Fibroblast of skin of back (primary cell): ENCODE data around the gene SLC25A44.

Experiments
- DNase-seq: peaks from one replicate; pipeline ENCODE4 v3.0.0-alpha.2; 2013

SLC25A44 gene

DNA sequence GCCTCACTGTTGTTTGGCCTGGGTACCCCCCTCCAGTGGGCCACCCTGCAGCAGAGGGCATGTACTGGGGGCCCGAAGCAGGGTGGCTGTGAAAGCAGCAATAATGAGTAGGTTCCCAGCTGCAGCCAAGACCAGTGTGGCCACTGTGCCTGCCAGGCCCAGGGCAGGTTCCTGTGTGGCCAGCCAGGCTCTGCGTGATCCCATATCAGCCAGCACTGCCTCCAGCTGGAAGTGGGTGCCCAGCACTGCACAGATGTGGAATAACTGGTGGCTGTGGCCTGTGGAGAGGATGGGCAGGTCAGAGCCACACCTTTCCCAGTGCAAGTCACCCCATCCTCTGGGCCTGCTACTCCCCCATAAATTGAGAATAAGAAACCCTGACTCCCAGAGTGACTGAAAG, 50.2 kb downstream of the SLC25A44 start:
- no peak for DNase-seq

DNA sequence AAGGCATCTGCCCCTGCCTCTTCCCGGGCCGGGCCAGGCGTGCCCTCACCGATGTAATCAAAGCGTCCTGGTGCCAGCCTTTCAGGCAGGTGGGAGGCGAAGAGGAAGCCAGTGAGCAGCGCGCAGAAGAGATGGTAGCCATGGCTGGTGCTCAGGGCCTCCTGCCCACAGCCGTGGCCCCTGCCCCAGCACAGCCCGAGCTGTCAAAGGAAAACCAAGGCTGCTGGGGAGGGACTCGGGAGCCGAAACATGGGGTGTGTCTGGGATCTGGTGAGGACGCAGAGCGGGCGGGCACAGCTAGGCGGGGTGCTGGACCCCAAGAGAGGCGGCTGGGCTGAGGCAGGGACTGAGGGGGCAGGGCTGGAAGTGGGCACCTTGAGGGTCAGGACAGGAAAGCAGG, 50.8 kb downstream of the SLC25A44 start:
- no peak for DNase-seq

DNA sequence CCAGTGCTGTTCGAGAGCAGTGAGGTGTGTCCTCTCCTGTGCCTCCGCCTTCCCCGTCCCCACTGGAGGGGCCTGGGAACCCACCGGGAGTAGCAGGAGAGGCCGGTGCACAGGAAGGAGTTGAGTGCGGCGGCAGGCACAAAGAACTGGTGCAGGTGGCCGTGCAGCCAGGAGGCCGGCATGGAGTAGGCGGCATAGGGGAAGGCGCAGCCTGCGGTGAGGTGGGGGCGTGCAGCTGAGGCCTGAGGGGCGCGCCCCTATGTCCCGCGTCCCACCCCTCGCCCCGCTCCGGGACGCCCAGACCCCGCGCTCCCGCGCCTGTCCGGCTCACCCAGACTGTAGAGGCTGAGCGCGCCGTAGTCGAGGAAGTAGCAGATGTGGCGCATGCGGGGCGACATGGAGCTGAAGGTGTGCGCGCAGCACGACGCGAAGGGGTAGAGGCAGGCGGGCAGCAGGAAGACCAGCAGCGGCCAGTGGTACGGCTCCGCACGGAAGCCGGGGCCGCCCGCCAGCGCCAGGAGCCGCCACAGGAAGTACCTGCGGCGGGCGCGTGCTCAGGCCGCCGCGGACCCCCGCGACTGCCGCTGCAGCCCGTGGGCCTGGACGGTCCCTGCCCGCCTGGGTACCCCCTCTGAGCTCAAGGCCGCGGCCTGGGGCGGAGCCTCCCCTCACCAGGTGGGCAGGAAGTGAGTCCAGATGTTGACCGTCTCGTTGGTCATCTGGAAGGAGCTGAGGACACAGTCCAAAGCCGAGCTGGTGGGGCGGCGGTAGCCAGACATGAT, 51.7 kb downstream of the SLC25A44 start:
- no peak for DNase-seq

DNA sequence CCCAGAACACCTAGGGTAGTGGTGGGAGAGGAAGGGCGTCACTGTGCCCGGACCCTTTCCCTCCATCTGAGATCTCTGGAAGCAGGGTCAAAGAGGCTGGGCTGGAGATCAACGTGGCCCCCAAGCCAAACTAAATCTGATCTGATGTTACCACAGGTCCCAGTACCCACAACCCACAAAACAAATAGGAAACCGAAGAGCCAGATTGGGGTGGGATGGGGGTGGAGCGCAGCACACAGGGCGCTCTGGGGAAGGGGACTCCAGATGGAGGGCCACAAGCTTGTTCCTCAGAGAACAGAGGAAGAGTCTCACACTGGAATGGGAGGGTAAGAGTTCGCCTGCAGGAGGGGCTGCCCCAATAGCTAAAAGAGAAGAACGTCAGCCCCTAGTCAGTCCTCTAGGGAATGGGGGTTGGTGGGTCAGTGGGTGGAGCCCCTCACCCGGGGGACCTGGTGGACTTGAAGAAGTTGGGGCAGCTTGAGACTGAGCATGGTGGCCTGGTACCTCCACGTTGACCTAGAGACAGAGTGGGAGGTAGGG, 52.4 kb downstream of the SLC25A44 start:
- DNase-seq: no peak

DNA sequence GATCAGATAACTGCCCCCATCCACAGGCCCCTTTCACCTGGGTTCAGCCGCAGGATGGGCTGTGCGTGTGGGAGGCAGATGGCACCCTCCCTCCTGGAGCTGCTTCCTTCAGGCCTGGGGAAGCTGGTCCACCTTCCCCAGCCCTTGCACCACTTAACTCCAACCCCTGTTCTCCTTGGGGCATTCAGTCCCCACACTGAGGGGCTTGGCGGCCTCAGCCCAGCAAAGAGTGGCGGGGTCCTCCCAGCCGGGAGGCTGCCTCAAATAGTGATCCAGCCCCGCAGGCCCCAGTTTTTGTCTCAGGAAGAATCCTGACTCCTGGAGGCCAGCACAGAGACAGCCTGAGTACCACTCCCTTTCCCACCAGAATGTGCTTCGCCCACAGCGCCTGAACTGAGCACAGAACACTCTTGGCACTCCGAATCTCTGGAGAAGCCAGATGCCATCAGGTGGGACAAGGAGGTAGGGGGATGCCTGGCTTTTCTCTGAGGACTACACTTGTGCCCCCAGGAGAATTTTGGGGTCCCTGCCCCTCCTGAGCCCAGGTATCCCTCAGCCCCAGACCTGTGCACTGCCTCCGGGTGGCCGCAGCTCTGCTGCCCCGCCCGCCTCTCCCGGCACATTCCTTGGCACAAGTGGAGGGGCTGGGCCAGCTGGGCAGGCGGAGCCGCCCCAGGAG, 53.0 kb downstream of the SLC25A44 start:
- DNase-seq: no peak

DNA sequence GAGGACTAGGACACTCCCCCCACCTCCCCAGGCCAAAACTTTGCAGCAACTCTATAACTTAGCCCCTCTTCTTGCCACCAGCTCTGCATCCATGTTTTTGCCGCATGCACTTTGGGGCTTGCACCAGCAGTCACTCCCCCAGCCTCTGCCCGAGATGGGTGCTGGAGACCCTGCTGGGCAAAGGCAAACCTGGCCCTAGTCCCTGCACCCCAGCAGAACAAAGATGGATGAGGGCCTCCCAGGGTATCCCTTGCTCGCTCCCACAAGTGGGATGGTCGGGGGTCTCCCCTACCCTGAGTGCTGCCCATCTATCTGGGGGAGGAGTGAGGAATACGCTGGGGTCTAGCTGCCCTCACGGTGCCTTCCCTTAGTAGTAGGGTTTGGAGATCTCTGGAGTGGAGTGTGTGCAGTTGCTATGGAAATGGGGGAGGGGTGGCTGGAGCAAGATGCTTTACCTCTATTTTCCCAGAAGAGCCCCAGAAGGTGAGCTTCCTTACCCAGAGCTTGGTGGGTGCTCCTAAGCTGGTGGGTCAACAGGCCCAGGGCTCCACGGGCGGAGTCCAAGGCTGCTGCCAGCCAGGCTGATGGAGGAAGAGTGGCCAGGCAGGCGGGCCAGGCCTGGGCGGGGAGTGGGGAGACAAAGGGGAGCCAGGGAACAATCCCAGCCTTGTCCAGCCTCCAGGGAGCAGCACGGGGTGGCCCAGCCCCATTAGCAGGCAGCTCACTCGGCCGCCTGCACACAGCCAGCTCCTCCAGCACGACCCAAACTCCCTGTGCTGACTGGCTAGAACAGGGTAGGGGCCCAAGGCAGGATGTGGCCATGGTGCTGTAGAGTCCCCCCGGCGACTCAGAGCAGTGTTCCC, 53.8 kb downstream of the SLC25A44 start, which contains the start of gene PAQR6:
Gene PAQR6 (minus strand): TSS at position 597 of the 863 bp plus-strand sequence. CDS start 1,325 bp downstream, outside the sequence.
- no peak for DNase-seq

DNA sequence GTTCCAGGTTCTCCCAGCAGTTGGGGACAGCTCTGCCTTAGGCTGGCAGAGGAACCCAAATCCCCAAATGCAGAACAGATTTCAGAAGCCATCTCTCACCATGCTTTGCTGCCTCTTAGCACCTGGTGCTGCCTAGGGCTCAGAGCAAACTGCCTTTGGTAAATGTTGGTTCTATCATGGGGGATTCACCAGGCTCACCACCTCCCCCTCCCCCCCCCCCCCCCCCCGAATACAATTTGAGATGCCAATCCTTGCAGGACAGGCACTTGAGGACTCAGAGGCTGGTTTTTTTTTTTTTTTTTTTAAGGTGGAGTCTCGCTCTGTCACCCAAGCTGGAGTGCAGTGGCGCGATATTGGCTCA, 54.4 kb downstream of the SLC25A44 start:
- no peak for DNase-seq

DNA sequence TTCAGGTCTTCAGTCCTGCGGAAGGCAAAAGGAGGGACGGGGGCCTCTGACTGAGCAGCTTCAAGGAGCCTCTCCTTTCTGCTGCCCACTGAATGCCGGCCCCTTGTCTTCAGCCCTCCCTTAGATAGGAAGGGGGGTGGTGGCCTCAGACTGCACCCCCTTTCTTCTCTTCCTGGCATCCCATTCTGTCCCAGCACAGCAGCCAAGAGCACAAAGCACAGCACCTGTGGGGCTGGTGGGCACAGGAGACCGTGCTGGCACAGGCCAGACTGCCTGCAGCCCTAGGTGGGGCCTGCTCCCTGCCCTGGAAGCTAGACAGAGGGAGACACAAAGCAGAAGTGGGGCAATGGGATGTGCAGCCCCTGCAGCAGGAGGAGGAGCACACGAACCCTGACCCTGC, 55.7 kb downstream of the SLC25A44 start:
- DNase-seq: no peak

DNA sequence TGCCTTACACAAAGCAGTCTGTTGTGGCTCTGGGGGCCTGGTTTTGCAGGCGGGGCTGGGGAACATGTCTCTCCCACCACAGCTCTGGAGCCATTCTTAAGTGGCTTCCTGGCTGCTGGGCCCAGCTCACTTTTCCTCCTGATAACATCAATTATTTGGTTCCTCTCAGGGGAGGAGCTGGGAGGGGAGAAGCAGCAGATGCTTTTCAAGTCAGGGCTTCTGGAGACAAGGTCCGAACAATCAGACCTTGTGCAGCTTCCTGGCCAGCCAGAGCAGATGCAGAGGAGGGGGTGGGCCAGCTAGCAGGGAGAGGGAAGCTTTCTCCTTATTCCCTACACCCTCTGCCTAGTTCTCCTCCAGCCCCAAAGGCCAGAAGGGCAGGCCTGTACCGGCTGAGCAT, 57.6 kb downstream of the SLC25A44 start:
- DNase-seq: no peak

DNA sequence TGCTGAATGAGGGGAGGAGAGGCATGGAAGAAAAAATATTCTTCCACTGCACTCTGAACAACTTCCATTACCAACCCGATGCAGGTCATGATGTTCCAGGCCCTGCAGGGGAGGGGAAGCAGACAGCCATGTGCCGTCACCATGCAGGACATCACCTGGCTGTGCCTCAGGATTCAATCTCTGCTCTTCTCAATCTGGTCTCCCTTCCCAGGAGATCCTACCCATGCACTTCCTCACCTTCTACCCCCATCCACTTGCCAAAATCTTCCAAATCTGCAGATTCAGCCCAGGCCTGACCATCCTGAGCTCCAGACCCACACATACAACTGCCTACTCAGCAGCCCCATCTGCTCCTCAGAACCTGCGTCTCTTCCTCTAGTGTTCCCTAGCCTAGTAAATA, 59.7 kb downstream of the SLC25A44 start:
- DNase-seq: no peak

DNA sequence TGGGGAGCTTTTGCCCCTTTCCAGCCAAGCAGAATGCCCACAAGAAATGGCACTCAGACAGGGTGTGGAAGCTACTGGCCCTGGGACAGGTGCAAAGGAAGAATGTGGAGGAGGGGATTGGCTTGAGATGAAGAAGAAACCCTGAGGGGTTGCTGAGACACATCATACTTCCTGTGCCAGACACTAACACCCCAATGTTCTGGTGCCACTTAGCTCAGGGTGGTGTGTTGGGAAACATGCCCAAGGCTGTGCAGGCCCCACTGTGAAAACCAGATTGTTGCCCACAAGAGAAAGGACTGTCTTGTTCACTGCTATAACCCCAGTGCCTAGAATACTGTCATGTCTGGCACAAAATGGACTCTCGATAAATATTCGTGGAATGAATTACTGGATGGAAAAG, 63.8 kb downstream of the SLC25A44 start:
- DNase-seq: no peak

DNA sequence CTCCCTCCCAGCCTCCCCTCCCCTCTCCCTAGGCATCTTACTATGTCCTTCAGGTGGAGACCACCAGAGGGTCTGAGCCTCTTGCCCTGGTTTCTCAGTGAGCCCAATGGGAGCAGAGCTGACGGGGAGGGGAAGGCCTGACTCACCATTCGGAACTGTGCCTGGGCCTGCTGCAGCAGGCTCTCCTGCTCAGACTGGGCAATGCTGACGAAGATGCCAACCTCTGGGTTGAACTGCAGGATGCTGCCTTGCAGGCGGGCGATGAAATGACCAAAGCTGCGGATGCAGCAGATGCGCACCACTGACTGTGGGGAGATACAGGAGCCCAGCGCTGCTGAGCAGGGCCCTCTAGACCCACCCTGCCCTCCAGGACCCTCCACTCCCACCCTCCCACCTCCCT, 65.0 kb downstream of the SLC25A44 start:
- DNase-seq: no peak

DNA sequence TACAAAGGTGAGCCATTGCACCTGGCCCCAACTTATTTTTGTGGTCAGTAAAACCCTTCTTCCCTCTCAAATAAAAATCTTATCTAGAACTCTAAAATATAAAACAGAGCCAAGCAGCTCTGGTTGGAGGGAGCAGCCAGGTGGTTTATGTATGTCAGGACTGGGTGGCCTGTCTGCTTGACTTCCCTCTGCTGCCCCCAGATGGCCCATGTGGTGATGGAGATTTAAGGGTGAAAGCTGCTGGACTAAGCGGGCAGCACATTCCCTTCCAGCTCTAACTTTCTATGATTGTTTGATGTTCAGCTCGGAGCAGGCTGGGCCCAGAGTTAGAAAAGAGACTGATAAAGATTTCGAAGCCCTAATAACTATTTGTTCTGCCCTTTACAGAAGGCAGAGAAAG, 65.9 kb downstream of the SLC25A44 start:
- DNase-seq: no peak

DNA sequence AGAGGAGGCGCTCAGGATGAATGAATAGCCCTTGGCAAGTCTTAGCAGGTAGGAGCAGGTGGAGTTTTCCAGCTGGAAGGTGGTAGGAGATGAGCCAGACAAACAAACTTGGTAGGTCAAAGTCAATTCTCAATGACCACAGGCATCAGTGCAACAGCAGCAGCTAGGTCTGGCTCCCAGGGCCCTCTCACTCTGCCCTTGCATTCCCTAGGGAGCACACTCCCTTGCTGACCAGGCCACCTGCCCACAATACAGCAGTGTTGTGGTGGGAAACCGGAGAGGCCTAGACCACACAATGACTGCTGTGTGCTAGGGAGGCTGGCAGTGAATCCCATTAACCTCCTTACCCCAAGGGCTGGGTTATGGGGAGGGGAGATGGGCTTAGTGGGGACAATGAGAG, 67.0 kb downstream of the SLC25A44 start:
- no peak for DNase-seq
